ENCODE results near the gene CALD1.

The CALD1 gene

DNA sequence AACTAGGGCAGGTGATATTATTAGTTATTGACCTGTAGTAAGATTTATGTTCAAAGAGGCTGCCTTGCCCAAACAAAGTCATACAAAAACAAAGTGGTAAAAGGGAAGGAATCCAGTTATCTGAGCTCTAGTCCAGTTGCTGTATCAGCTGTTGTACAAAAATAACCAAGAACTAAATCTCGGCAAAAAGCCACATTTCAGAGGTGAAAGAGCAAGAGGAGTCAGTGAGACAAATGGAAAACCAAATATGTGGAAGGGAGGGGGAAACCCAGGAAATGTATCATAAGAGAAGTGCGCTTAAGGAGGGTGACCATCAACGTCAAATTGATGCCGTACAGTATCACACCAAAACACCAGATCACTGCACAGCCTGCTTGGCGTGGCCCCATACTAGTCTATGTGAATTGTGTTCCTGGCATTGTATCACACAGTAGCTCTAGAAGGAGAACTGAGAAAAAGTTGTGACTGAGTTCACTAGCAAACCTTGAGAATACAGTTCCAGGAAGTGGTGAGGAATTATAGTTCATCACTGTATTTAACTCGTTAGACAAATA is 213.3 kb downstream of the CALD1 start:
- TF ChIP-seq, protein P1, sequence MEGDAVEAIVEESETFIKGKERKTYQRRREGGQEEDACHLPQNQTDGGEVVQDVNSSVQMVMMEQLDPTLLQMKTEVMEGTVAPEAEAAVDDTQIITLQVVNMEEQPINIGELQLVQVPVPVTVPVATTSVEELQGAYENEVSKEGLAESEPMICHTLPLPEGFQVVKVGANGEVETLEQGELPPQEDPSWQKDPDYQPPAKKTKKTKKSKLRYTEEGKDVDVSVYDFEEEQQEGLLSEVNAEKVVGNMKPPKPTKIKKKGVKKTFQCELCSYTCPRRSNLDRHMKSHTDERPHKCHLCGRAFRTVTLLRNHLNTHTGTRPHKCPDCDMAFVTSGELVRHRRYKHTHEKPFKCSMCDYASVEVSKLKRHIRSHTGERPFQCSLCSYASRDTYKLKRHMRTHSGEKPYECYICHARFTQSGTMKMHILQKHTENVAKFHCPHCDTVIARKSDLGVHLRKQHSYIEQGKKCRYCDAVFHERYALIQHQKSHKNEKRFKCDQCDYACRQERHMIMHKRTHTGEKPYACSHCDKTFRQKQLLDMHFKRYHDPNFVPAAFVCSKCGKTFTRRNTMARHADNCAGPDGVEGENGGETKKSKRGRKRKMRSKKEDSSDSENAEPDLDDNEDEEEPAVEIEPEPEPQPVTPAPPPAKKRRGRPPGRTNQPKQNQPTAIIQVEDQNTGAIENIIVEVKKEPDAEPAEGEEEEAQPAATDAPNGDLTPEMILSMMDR (conservative IDR thresholded peaks at IDR 0.05; ENCODE audit: low read depth), result no peak
- no peak for DNase-seq (ENCODE audit: low spot score)
- ChIA-PET POLR2A (ENCODE audit: low non-redundant PET) (no interaction called here), CTCF (interaction anchor here (0.8 kb wide), 1 partner anchor 225 kb away, joined by 5 read pairs; no protein-coding TSS in a partner anchor)
- no peak overlapping the region for H3K27ac ChIP-seq

DNA sequence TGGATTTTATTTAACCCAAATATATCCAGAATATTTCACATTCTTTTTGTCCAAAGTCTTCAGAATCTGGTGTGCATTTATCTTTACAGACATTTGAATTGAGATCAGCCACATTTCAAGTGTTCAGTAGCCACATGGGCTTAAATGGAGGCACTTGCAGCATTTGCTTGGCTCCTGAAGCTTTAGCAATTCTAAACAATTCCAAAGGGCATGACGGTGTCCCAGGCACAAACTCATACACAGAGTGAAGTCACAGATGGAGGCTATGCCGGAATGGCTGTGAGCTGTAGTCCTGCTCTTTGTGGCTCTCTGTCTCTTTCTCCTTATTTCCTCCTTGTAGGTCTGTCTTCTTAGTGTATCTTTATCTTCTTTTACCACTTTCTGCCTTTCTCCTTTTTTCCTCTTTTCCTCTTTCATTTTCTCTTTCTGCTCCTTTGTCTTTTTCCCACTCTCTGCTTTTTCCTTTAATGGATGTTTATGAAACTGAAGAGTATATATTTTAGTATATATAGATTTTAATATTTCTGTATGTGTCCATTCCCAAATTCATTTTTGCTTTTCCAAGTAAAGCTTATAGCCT is 214.5 kb downstream of the CALD1 start:
- no peak for DNase-seq (ENCODE audit: low spot score)
- ChIA-PET CTCF (no interaction called here), POLR2A (ENCODE audit: low non-redundant PET) (no interaction called here)
- TF ChIP-seq, protein P1 (conservative IDR thresholded peaks at IDR 0.05; ENCODE audit: low read depth), result no peak
- no peak overlapping the region for H3K27ac ChIP-seq

- DNase-seq (ENCODE audit: low spot score), result no peak
- TF ChIP-seq, protein P1 (conservative IDR thresholded peaks at IDR 0.05; ENCODE audit: low read depth), result no peak
- ChIA-PET CTCF (no interaction called here), POLR2A (ENCODE audit: low non-redundant PET) (no interaction called here)
- H3K27ac ChIP-seq, result no peak overlapping the region
Measured at GRCh38 chr7:134995239-134996096, 216.0 kb downstream of the CALD1 start.

- H3K27ac ChIP-seq, result no peak overlapping the region
- TF ChIP-seq, protein P1 (conservative IDR thresholded peaks at IDR 0.05; ENCODE audit: low read depth), result no peak
- ChIA-PET CTCF (interaction anchor here (0.9 kb wide), 1 partner anchor 10 kb away, joined by 5 read pairs; the partner anchor contains the start of gene AGBL3), POLR2A (ENCODE audit: low non-redundant PET) (no interaction called here)
- no peak for DNase-seq (ENCODE audit: low spot score)
Measured at GRCh38 chr7:134996097-134996550, 216.7 kb downstream of the CALD1 start.

GRCh38 chr7:134997214-134997885 is 217.9 kb downstream of the CALD1 start:
- POLR2A ChIA-PET (ENCODE audit: low non-redundant PET), result interaction anchor here (0.5 kb wide), 1 partner anchor 880 kb away, joined by 3 read pairs; no protein-coding TSS in a partner anchor
- CTCF ChIA-PET, result no interaction called here

More at GRCh38 chr7:134997214-134997885, 217.9 kb downstream of the CALD1 start:
- no peak overlapping the region for H3K27ac ChIP-seq
- no peak for DNase-seq (ENCODE audit: low spot score)
- TF ChIP-seq, protein P1 (conservative IDR thresholded peaks at IDR 0.05; ENCODE audit: low read depth), result no peak
